Measurements from ENCODE around the gene MIPOL1. TPM values are rescaled to one million over a fixed set of nuclear protein-coding genes. Genes with fewer than 3 reads are reported as not detected.

MIPOL1 gene
- total and polyA plus RNA-seq, 2 of the 4 experiments (the other 2 are of a cell fraction): 2.7 to 5.9 TPM

GRCh38 chr14:37559386-37559785 lies 361.6 kb downstream of the MIPOL1 start:
- peak overlapping the region; percentile 24; the same call in 1 of the 2 replicates for H3K18ac ChIP-seq (ENCODE audit: low read depth, low read length)
- H3K9me1 ChIP-seq (ENCODE audit: insufficient read depth, low read length): no peaks in the 10 kb centered on the region
- no peak overlapping the region for H3K4me3 ChIP-seq (ENCODE audit: insufficient read depth, low read depth, low read length)
- H2BK120ac ChIP-seq (ENCODE audit: low read depth, low read length): peak overlapping the region; percentile 57; the same call in 1 of the 2 replicates
- WGBS, 2 experiments (ENCODE audit: extremely low coverage in 2 of 2, insufficient read length in 1 of 2): 82% methylated on average over 2 of the region's 6 CpGs; no CpG with 5 or more reads in 1 of the 2 experiments
- DNase-seq (peak; percentile 23), ATAC-seq (ENCODE audit: low read depth) (no peak; the same call in 1 of the 2 replicates)
- no peaks in the 10 kb centered on the region for H3K27me3 ChIP-seq (ENCODE audit: control insufficient read depth, insufficient read depth, low read length)
- H2BK15ac ChIP-seq (ENCODE audit: low read depth, low read length): peak overlapping the region; percentile 11; the same call in 1 of the 3 replicates
- 0 out of 2 replicates have a peak, but pooled peaks cover 2% of the 10 kb centered on the region for H3K4me1 ChIP-seq (ENCODE audit: control insufficient read depth, insufficient read depth, low read length)
- ChIA-PET CTCF (no interaction called here), POLR2A (ENCODE audit: unreplicated experiment) (no interaction called here)
- H3K4ac ChIP-seq (ENCODE audit: low read depth, low read length): 0 out of 2 replicates have a peak overlapping the region, but pooled peaks have one; percentile 59
- no peak overlapping the region for H4K5ac ChIP-seq (ENCODE audit: low read depth, low read length)
- no peaks in the 10 kb centered on the region for H4K20me1 ChIP-seq (ENCODE audit: insufficient read depth, low read length)
- H3K4me2 ChIP-seq (ENCODE audit: low read depth, low read length): no peak overlapping the region
- BruUV-seq (replicated peaks): no TSS peak
- no peaks in the 10 kb centered on the region for H3K36me3 ChIP-seq (ENCODE audit: control insufficient read depth, insufficient read depth, low read length)
- no peak overlapping the region for H2AK5ac ChIP-seq (ENCODE audit: low read depth, low read length)
- no peak overlapping the region; the same call in 1 of the 2 replicates for H4K91ac ChIP-seq (ENCODE audit: insufficient read depth, low read depth, low read length)
- H3K9me3 ChIP-seq (ENCODE audit: control insufficient read depth, insufficient read depth, low read length): no peaks in the 10 kb centered on the region
- H3K9ac ChIP-seq (ENCODE audit: low read depth, low read length): no peak overlapping the region
- H3K79me1 ChIP-seq (ENCODE audit: low read depth in 1 of 2, low read length in 2 of 2): no peaks in the 10 kb centered on the region
- H2AFZ ChIP-seq (replicated peaks; ENCODE audit: low read length, poor library complexity): no peak overlapping the region
- intact Hi-C loops (cut with micrococcal nuclease) (no loop called here), in situ Hi-C loops (cut with MboI; ENCODE audit: low sequenced_read_pairs) (no loop called here), dilution Hi-C loops (cut with HindIII; ENCODE audit: low sequenced_read_pairs, unreplicated experiment) (no loop called here)
- no peak overlapping the region for H3K23ac ChIP-seq (ENCODE audit: low read depth, low read length)
- peak overlapping the region; percentile 67 for H2BK20ac ChIP-seq (ENCODE audit: low read depth, low read length)
- H3K14ac ChIP-seq (replicated peaks; ENCODE audit: low read depth, low read length): no peak overlapping the region
- H3K56ac ChIP-seq (ENCODE audit: extremely low read depth, insufficient read depth, low read length): no peak overlapping the region
- no peak overlapping the region for H3K27ac ChIP-seq (ENCODE audit: insufficient read depth, low read length)
- no peak overlapping the region for H2AK9ac ChIP-seq (replicated peaks; ENCODE audit: low read depth, low read length, poor library complexity)
- H2BK5ac ChIP-seq (ENCODE audit: low read depth, low read length, poor library complexity, severe bottlenecking): no peak overlapping the region
- H4K8ac ChIP-seq (ENCODE audit: low read depth in 2 of 2, low read length in 2 of 2): no peak overlapping the region
- TF ChIP-seq MAFK (IDR thresholded peaks at IDR 0.05; ENCODE audit: low read depth, low read length) (no peak), NFE2L2 (IDR thresholded peaks at IDR 0.05; ENCODE audit: low read depth, low read length) (no peak), CHD1 (IDR thresholded peaks at IDR 0.05; ENCODE audit: low read depth, low read length) (no peak), RCOR1 (IDR thresholded peaks at IDR 0.05; ENCODE audit: insufficient replicate concordance, low read length) (no peak), CEBPB (IDR thresholded peaks at IDR 0.05; ENCODE audit: low read depth, low read length) (no peak), MXI1 (IDR thresholded peaks at IDR 0.05; ENCODE audit: borderline replicate concordance, low read depth, low read length) (no peak), CTCF (conservative IDR thresholded peaks at IDR 0.05; ENCODE audit: low read depth, low read length) (no peak), BHLHE40 (IDR thresholded peaks at IDR 0.05; ENCODE audit: low read depth, low read length) (no peak), ELK1 (IDR thresholded peaks at IDR 0.05; ENCODE audit: borderline replicate concordance, low read depth, low read length) (no peak), USF2 (IDR thresholded peaks at IDR 0.05; ENCODE audit: low read depth, low read length) (no peak), RAD21 (IDR thresholded peaks at IDR 0.05; ENCODE audit: low read length) (no peak), RFX5 (IDR thresholded peaks at IDR 0.05; ENCODE audit: low read depth, low read length) (no peak), FOS (IDR thresholded peaks at IDR 0.05; ENCODE audit: low read depth, low read length) (no peak), SMC3 (IDR thresholded peaks at IDR 0.05; ENCODE audit: low read depth, low read length) (no peak), MAZ (IDR thresholded peaks at IDR 0.05; ENCODE audit: borderline replicate concordance, low read depth, low read length) (no peak), POLR2A (IDR thresholded peaks at IDR 0.05; ENCODE audit: low read depth, low read length) (no peak)
